ENCODE measurements around the gene LPP. TPM values are rescaled to one million over a fixed set of nuclear protein-coding genes. Genes with fewer than 3 reads are reported as not detected.
A peak's percentile ranks its signal among the peaks of the same experiment; 100 is the strongest.

LPP gene
- total and polyA plus RNA-seq, 2 of the 4 experiments (the other 2 are of a cell fraction), result 16.0 to 130 TPM

- Histone ChIP-seq H2BK20ac (ENCODE audit: low read depth, low read length) (no peak overlapping the region), H2AK9ac (replicated peaks; ENCODE audit: low read depth, low read length, poor library complexity) (no peak overlapping the region), H2BK15ac (ENCODE audit: low read depth, low read length) (no peak overlapping the region), H3K4ac (ENCODE audit: low read depth, low read length) (peak overlapping the region; percentile 10; the same call in 1 of the 2 replicates), H4K91ac (ENCODE audit: insufficient read depth, low read depth, low read length) (no peak overlapping the region), H3K4me2 (ENCODE audit: low read depth, low read length) (no peak overlapping the region), H3K36me3 (ENCODE audit: control insufficient read depth, insufficient read depth, low read length) (peaks cover 3% of the 10 kb centered on the region; the same call in 1 of the 2 replicates), H3K56ac (ENCODE audit: extremely low read depth, insufficient read depth, low read length) (no peak overlapping the region), H3K9ac (ENCODE audit: low read depth, low read length) (no peak overlapping the region), H2AK5ac (ENCODE audit: low read depth, low read length) (no peak overlapping the region), H3K18ac (ENCODE audit: low read depth, low read length) (no peak overlapping the region), H3K27me3 (ENCODE audit: control insufficient read depth, insufficient read depth, low read length) (no peaks in the 10 kb centered on the region), H4K8ac (ENCODE audit: low read depth in 2 of 2, low read length in 2 of 2) (no peak overlapping the region), H4K20me1 (ENCODE audit: insufficient read depth, low read length) (peaks cover 63% of the 10 kb centered on the region), H3K79me1 (ENCODE audit: low read depth in 1 of 2, low read length in 2 of 2) (peaks cover 59 to 74% of the 10 kb centered on the region in 2 experiments), H3K23ac (ENCODE audit: low read depth, low read length) (no peak overlapping the region), H3K9me3 (ENCODE audit: control insufficient read depth, insufficient read depth, low read length) (no peaks in the 10 kb centered on the region), H2BK120ac (ENCODE audit: low read depth, low read length) (no peak overlapping the region), H3K4me3 (ENCODE audit: insufficient read depth, low read depth, low read length) (no peak overlapping the region), H2BK5ac (ENCODE audit: low read depth, low read length, poor library complexity, severe bottlenecking) (no peak overlapping the region), H3K27ac (ENCODE audit: insufficient read depth, low read length) (no peak overlapping the region), H2AFZ (replicated peaks; ENCODE audit: low read length, poor library complexity) (no peak overlapping the region), H4K5ac (ENCODE audit: low read depth, low read length) (no peak overlapping the region), H3K14ac (replicated peaks; ENCODE audit: low read depth, low read length) (no peak overlapping the region), H3K4me1 (ENCODE audit: control insufficient read depth, insufficient read depth, low read length) (peaks cover 7% of the 10 kb centered on the region; the same call in 1 of the 2 replicates), H3K9me1 (ENCODE audit: insufficient read depth, low read length) (peaks cover 23% of the 10 kb centered on the region)
- CTCF ChIA-PET, result no interaction called here
- dilution Hi-C loops (cut with HindIII; ENCODE audit: low sequenced_read_pairs, unreplicated experiment), result no loop called here
- BruUV-seq (replicated peaks), result no TSS peak
- no CpG with 5 or more reads among the region's 4 CpGs for WGBS, 2 experiments (ENCODE audit: extremely low coverage in 2 of 2, insufficient read length in 1 of 2)
- POLR2A ChIA-PET (ENCODE audit: unreplicated experiment), result no interaction called here
- intact Hi-C loops (cut with micrococcal nuclease), result no loop called here
- TF ChIP-seq MAFK (IDR thresholded peaks at IDR 0.05; ENCODE audit: low read depth, low read length), result no peak
- no peak for TF ChIP-seq BHLHE40 (IDR thresholded peaks at IDR 0.05; ENCODE audit: low read depth, low read length)
- TF ChIP-seq MAZ (IDR thresholded peaks at IDR 0.05; ENCODE audit: borderline replicate concordance, low read depth, low read length), result no peak
- TF ChIP-seq FOS (IDR thresholded peaks at IDR 0.05; ENCODE audit: low read depth, low read length), result no peak
- TF ChIP-seq CEBPB (IDR thresholded peaks at IDR 0.05; ENCODE audit: low read depth, low read length), result no peak
- no peak for TF ChIP-seq RCOR1 (IDR thresholded peaks at IDR 0.05; ENCODE audit: insufficient replicate concordance, low read length)
- no peak for TF ChIP-seq CTCF (conservative IDR thresholded peaks at IDR 0.05; ENCODE audit: low read depth, low read length)
- no peak for TF ChIP-seq POLR2A (IDR thresholded peaks at IDR 0.05; ENCODE audit: low read depth, low read length)
- no peak for TF ChIP-seq RAD21 (IDR thresholded peaks at IDR 0.05; ENCODE audit: low read length)
- DNase-seq (no peak), ATAC-seq (ENCODE audit: low read depth) (no peak)
- in situ Hi-C loops (cut with MboI; ENCODE audit: low sequenced_read_pairs), result no loop called here
Measured at GRCh38 chr3:188337232-188337631, 183.3 kb downstream of the LPP start.
